Gastroesophageal sphincter (tissue), 3 donors: ENCODE measurements around the gene SLC16A11.

ENCODE experiments used
- EP300 ChIP-seq: sonication (generic); formaldehyde crosslinking; IDR thresholded peaks from one replicate; pipeline ENCODE4 v1.6.1; 2017; ENCODE audit warnings: antibody characterized with exemption, mild to moderate bottlenecking
- TF ChIP-seq, protein P1 (sequence below), 4 experiments: fragments of 200-600 bp in 2 of 4; fragments of 450-650 bp in 2 of 4; sonication (generic) in 1 of 4; IDR thresholded peaks; one replicate each; pipeline ENCODE4 v1.5.1; 2017 to 2019; ENCODE audit warnings: antibody characterized with exemption in 4 of 4, mild to moderate bottlenecking in 2 of 4, moderate library complexity in 2 of 4

DNA sequence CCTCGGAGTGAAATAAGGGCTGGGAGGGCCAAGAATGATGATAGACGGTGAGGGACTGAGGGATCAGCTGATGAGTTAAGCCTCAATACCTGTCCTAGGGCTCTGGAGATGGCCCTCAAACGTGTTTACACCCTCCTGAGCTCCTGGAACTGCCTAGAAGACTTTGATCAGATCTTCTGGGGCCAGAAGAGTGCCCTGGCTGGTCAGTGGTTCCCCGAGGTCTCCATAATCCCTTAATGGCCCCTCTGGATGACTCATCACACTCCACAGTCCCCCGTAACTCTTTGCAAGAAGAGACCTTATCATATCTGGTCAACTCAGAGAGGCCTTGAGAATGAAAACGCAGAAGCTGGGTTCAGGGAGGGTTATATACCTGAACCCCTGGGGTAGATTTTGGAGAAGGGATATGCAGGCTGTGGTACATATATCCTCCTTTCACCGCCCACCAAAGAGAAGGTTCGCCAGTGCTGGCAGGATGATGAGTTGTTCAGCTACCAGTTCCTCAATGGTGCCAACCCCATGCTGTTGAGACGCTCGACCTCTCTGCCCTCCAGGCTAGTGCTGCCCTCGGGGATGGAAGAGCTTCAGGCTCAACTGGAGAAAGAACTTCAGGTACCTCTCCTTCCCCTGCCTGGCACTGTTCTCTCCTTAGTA lies 44.9 kb downstream of the SLC16A11 start:
- TF ChIP-seq, protein P1, sequence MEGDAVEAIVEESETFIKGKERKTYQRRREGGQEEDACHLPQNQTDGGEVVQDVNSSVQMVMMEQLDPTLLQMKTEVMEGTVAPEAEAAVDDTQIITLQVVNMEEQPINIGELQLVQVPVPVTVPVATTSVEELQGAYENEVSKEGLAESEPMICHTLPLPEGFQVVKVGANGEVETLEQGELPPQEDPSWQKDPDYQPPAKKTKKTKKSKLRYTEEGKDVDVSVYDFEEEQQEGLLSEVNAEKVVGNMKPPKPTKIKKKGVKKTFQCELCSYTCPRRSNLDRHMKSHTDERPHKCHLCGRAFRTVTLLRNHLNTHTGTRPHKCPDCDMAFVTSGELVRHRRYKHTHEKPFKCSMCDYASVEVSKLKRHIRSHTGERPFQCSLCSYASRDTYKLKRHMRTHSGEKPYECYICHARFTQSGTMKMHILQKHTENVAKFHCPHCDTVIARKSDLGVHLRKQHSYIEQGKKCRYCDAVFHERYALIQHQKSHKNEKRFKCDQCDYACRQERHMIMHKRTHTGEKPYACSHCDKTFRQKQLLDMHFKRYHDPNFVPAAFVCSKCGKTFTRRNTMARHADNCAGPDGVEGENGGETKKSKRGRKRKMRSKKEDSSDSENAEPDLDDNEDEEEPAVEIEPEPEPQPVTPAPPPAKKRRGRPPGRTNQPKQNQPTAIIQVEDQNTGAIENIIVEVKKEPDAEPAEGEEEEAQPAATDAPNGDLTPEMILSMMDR (IDR thresholded peaks at IDR 0.05) = no peak
- TF ChIP-seq EP300 = no peak
